H9 (cell line): Measurements from ENCODE around the gene DAGLB. TPM values are rescaled to one million over a fixed set of nuclear protein-coding genes. Genes with fewer than 3 reads are reported as not detected.

ENCODE experiments used
- DNase-seq: peaks from one replicate; pipeline ENCODE4 v3.0.0-alpha.2; 2017
- H2AFZ ChIP-seq: one replicate; pipeline ENCODE4 v1.6.1; 2013; ENCODE audit warnings: mild to moderate bottlenecking, low read length, control low read depth, moderate library complexity
- H2AK5ac ChIP-seq: 2 replicates; pipeline ENCODE4 v1.6.1; 2013; ENCODE audit warnings: low read length, control low read depth, mixed read lengths; ENCODE audit not compliant: insufficient read length
- H2BK120ac ChIP-seq: one replicate; pipeline ENCODE4 v1.6.1; 2013; ENCODE audit warnings: low read depth, mild to moderate bottlenecking, low read length, control low read depth, inconsistent platforms; ENCODE audit not compliant: poor library complexity, severe bottlenecking
- H2BK12ac ChIP-seq: 2 replicates; pipeline ENCODE4 v1.6.1; 2013; ENCODE audit warnings: low read length, control low read depth, mixed read lengths, low read depth; ENCODE audit not compliant: insufficient read length
- H2BK15ac ChIP-seq: 2 replicates; pipeline ENCODE4 v1.6.1; 2013; ENCODE audit warnings: low read depth, low read length, control low read depth
- H2BK20ac ChIP-seq: one replicate; pipeline ENCODE4 v1.6.1; 2013; ENCODE audit warnings: low read depth, mild to moderate bottlenecking, low read length, control low read depth, inconsistent platforms; ENCODE audit not compliant: poor library complexity, severe bottlenecking
- H2BK5ac ChIP-seq: 2 replicates; pipeline ENCODE4 v1.6.1; 2013; ENCODE audit warnings: low read length, control low read depth, mixed read lengths; ENCODE audit not compliant: insufficient read length
- H3K14ac ChIP-seq: 2 replicates; pipeline ENCODE4 v1.6.1; 2013; ENCODE audit warnings: low read length, control low read depth; ENCODE audit not compliant: insufficient read depth
- H3K18ac ChIP-seq: 2 replicates; pipeline ENCODE4 v1.6.1; 2013; ENCODE audit warnings: low read depth, mild to moderate bottlenecking, mixed read lengths, low read length, control low read depth; ENCODE audit not compliant: insufficient read length
- H3K23ac ChIP-seq: 2 replicates; pipeline ENCODE4 v1.6.1; 2013; ENCODE audit warnings: low read length, control low read depth, mixed read lengths, low read depth; ENCODE audit not compliant: insufficient read length
- H3K23me2 ChIP-seq: 2 replicates; pipeline ENCODE4 v1.6.1; 2013; ENCODE audit warnings: low read depth, mild to moderate bottlenecking, mixed read lengths, low read length, control low read depth; ENCODE audit not compliant: insufficient read length, poor library complexity, severe bottlenecking
- H3K27ac ChIP-seq: 2 replicates; pipeline ENCODE4 v1.5.1; 2013; ENCODE audit warnings: low read length, control low read depth, mixed read lengths, low read depth; ENCODE audit not compliant: insufficient read length
- H3K27me3 ChIP-seq: 2 replicates; pipeline ENCODE4 v1.6.1; 2013; ENCODE audit warnings: low read length, control low read depth, inconsistent platforms; ENCODE audit not compliant: insufficient read depth
- H3K4ac ChIP-seq: 2 replicates; pipeline ENCODE4 v1.6.1; 2013; ENCODE audit warnings: low read depth, mild to moderate bottlenecking, control low read depth, inconsistent platforms, low read length, moderate library complexity
- H3K4me1 ChIP-seq: 2 replicates; pipeline ENCODE4 v1.6.1; 2013; ENCODE audit warnings: low read length, control low read depth, inconsistent platforms; ENCODE audit not compliant: insufficient read depth
- H3K4me2 ChIP-seq: 2 replicates; pipeline ENCODE4 v1.6.1; 2013; ENCODE audit warnings: low read length, control low read depth, mixed read lengths; ENCODE audit not compliant: insufficient read length, insufficient read depth
- H3K56ac ChIP-seq: 2 replicates; pipeline ENCODE4 v1.6.1; 2013; ENCODE audit warnings: low read depth, mild to moderate bottlenecking, mixed read lengths, low read length, control low read depth; ENCODE audit not compliant: insufficient read length
- H3K79me1 ChIP-seq: 2 replicates; pipeline ENCODE4 v1.6.1; 2013; ENCODE audit warnings: low read depth, mild to moderate bottlenecking, moderate library complexity, low read length, control low read depth, inconsistent platforms; ENCODE audit not compliant: insufficient read depth, poor library complexity, severe bottlenecking
- H3K79me2 ChIP-seq: 2 replicates; pipeline ENCODE4 v1.6.1; 2013; ENCODE audit warnings: low read length, control low read depth, inconsistent platforms; ENCODE audit not compliant: insufficient read depth
- H3K9ac ChIP-seq: 2 replicates; pipeline ENCODE4 v1.6.1; 2013; ENCODE audit warnings: low read length, control low read depth, mixed read lengths; ENCODE audit not compliant: insufficient read length; ENCODE audit errors: extremely low read depth
- H3K9me3 ChIP-seq: one replicate; pipeline ENCODE4 v1.6.1; 2013; ENCODE audit warnings: low read depth, low read length, inconsistent platforms; ENCODE audit not compliant: control insufficient read depth
- H3T11ph ChIP-seq: one replicate; pipeline ENCODE4 v1.6.1; 2013; ENCODE audit warnings: mild to moderate bottlenecking, low read length, control low read depth, inconsistent platforms
- H4K20me1 ChIP-seq: one replicate; pipeline ENCODE4 v1.6.1; 2013; ENCODE audit not compliant: control insufficient read depth, insufficient read length, insufficient read depth
- H4K5ac ChIP-seq: 2 replicates; pipeline ENCODE4 v1.6.1; 2013; ENCODE audit warnings: low read depth, mild to moderate bottlenecking, mixed read lengths, low read length, control low read depth; ENCODE audit not compliant: insufficient read length
- H4K8ac ChIP-seq: replicated peaks from 2 replicates; pipeline ENCODE4 v1.6.1; 2013; ENCODE audit warnings: low read length, control low read depth, mixed read lengths, low read depth; ENCODE audit not compliant: insufficient read length
- H4K91ac ChIP-seq: 2 replicates; pipeline ENCODE4 v1.6.1; 2013; ENCODE audit warnings: low read depth, mild to moderate bottlenecking, moderate library complexity, mixed read lengths, low read length, control low read depth; ENCODE audit not compliant: insufficient read length
- H3K27ac Mint-ChIP-seq, 3 experiments: 2 replicates in 2 of 3; 3 replicates in 1 of 3; pipeline ENCODE4 v1.8.0; 2020 to 2021; ENCODE audit warnings: mixed read lengths in 3 of 3, mild to moderate bottlenecking in 1 of 3, moderate library complexity in 1 of 3
- H3K27me3 Mint-ChIP-seq: 2 replicates; pipeline ENCODE4 v1.8.0; 2021; ENCODE audit warnings: low read depth, mild to moderate bottlenecking, moderate library complexity, mixed read lengths
- H3K36me3 Mint-ChIP-seq, 3 experiments: 2 replicates in 2 of 3; 3 replicates in 1 of 3; pipeline ENCODE4 v1.8.0; 2020 to 2021; ENCODE audit warnings: low read depth in 3 of 3, mixed read lengths in 3 of 3; ENCODE audit not compliant: insufficient read depth in 1 of 3
- H3K4me1 Mint-ChIP-seq, 2 experiments: 2 replicates each; pipeline ENCODE4 v1.8.0; 2020; ENCODE audit warnings: mixed read lengths in 2 of 2
- H3K4me3 Mint-ChIP-seq, 2 experiments: 2 replicates in 1 of 2; 3 replicates in 1 of 2; pipeline ENCODE4 v1.8.0; 2020 to 2021; ENCODE audit warnings: mild to moderate bottlenecking in 2 of 2, mixed read lengths in 2 of 2, moderate library complexity in 1 of 2
- H3K9me3 Mint-ChIP-seq, 2 experiments: 2 replicates in 1 of 2; 3 replicates in 1 of 2; pipeline ENCODE4 v1.8.0; 2020; ENCODE audit warnings: mild to moderate bottlenecking in 2 of 2, mixed read lengths in 2 of 2, moderate library complexity in 1 of 2
- WGBS: extraction: QIAGEN DNeasy Blood & Tissue Kit; methylation state at CpG from one replicate; pipeline ENCODE4 v1.1.7; 2013; ENCODE audit warnings: missing lambda C conversion rate, low lambda C conversion rate, mixed read lengths; ENCODE audit not compliant: insufficient read length; ENCODE audit errors: extremely low coverage; 5-methylcytosine and 5-hydroxymethylcytosine counted together
- total RNA-seq: library from RNA; stranded (reverse); gene quantifications from 2 replicates; pipeline ENCODE4 v1.2.1, GENCODE V29; 2021
- TF ChIP-seq, protein P1 (sequence below): fragments of 200-600 bp; sonication (generic); conservative IDR thresholded peaks from 3 replicates; pipeline ENCODE4 v1.8.0; 2021; ENCODE audit warnings: antibody characterized with exemption, mild to moderate bottlenecking

The DAGLB gene
- total RNA-seq, 1 experiment from 2014 or later = 46.4 TPM

DNA sequence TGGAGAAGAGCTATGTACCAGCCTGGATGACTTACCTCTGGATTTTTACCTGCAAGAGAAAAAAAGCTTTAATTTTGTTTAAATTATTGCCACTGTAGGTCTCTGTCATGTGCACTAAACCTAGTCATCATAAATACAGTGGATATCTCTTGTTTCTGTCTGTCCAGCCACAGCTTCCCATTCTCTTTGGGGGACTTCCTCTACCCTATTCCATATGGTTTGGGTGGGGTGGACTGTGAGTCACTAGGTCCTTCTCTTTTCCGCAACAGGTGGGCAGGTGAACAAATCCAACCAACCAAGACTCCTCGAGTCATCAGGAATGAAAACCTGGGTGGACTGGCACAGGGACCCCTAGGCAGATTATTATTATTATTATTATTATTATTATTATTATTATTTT lies 88.0 kb downstream of the DAGLB start:
- TF ChIP-seq, protein P1, sequence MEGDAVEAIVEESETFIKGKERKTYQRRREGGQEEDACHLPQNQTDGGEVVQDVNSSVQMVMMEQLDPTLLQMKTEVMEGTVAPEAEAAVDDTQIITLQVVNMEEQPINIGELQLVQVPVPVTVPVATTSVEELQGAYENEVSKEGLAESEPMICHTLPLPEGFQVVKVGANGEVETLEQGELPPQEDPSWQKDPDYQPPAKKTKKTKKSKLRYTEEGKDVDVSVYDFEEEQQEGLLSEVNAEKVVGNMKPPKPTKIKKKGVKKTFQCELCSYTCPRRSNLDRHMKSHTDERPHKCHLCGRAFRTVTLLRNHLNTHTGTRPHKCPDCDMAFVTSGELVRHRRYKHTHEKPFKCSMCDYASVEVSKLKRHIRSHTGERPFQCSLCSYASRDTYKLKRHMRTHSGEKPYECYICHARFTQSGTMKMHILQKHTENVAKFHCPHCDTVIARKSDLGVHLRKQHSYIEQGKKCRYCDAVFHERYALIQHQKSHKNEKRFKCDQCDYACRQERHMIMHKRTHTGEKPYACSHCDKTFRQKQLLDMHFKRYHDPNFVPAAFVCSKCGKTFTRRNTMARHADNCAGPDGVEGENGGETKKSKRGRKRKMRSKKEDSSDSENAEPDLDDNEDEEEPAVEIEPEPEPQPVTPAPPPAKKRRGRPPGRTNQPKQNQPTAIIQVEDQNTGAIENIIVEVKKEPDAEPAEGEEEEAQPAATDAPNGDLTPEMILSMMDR = no peak
- no peak overlapping the region for H2BK15ac ChIP-seq
- no peak overlapping the region for H3K27ac ChIP-seq
- Mint-ChIP-seq H3K36me3 (no peaks in the 10 kb centered on the region), H3K27ac (no peak overlapping the region), H3K4me3 (no peak overlapping the region), H3K4me1 (no peaks in the 10 kb centered on the region), H3K27me3 (no peaks in the 10 kb centered on the region), H3K9me3 (no peaks in the 10 kb centered on the region)
- no peak overlapping the region for H4K5ac ChIP-seq
- DNase-seq = no peak
- H3K23ac ChIP-seq = no peak overlapping the region
- H2BK20ac ChIP-seq = no peak overlapping the region
- H3K4me2 ChIP-seq = no peak overlapping the region
- H2BK12ac ChIP-seq = no peak overlapping the region
- no peak overlapping the region for H3K18ac ChIP-seq
- no peak overlapping the region for H2BK120ac ChIP-seq
- no peaks in the 10 kb centered on the region for H3K79me2 ChIP-seq
- H3K4ac ChIP-seq = no peak overlapping the region
- no peak overlapping the region for H4K91ac ChIP-seq
- H4K8ac ChIP-seq = no peak overlapping the region
- no peak overlapping the region for H3K56ac ChIP-seq
- no peaks in the 10 kb centered on the region for H3K27me3 ChIP-seq
- no peak overlapping the region for H2BK5ac ChIP-seq
- no peaks in the 10 kb centered on the region for H4K20me1 ChIP-seq
- H3K9me3 ChIP-seq = no peaks in the 10 kb centered on the region
- H3K9ac ChIP-seq = no peak overlapping the region
- H3K14ac ChIP-seq = no peak overlapping the region
- no peaks in the 10 kb centered on the region for H3K4me1 ChIP-seq
- H3T11ph ChIP-seq = no peak overlapping the region
- no CpG with 5 or more reads among the region's 2 CpGs for WGBS
- no peaks in the 10 kb centered on the region for H3K79me1 ChIP-seq
- H2AFZ ChIP-seq = no peak overlapping the region
- no peaks in the 10 kb centered on the region for H3K23me2 ChIP-seq
- no peak overlapping the region for H2AK5ac ChIP-seq

Other genes with a start within 250 kb of the DAGLB start
- gene CYTH3, start 175.3 kb downstream of the DAGLB start, total RNA-seq = 9.6 and 12.3 TPM in 2 replicates
- gene FAM220A, start 99.0 kb downstream of the DAGLB start, total RNA-seq = 15.0 and 17.3 TPM in 2 replicates
- 245 and 255 TPM in 2 replicates for gene RAC1, start 73.4 kb downstream of the DAGLB start, total RNA-seq
- 86.5 and 91.8 TPM in 2 replicates for gene KDELR2, start 36.2 kb upstream of the DAGLB start, total RNA-seq
- 1.7 TPM in 2 replicates for gene GRID2IP, start 103.5 kb upstream of the DAGLB start, total RNA-seq
- 58.9 and 62.0 TPM in 2 replicates for gene ZDHHC4, start 129.5 kb upstream of the DAGLB start, total RNA-seq
- gene INTS15, start 142.1 kb upstream of the DAGLB start, total RNA-seq = 41.9 and 42.9 TPM in 2 replicates
- gene ZNF853, start 167.7 kb upstream of the DAGLB start, total RNA-seq = 9.3 and 9.6 TPM in 2 replicates
- gene ZNF316, start 189.4 kb upstream of the DAGLB start, total RNA-seq = 22.2 and 23.4 TPM in 2 replicates